Measurements from ENCODE around the gene LMAN2. TPM values are rescaled to one million over a fixed set of nuclear protein-coding genes. Genes with fewer than 3 reads are reported as not detected.

LMAN2 gene
- total RNA-seq, 6 experiments from 2014 or later = 103 to 297 (median 160) TPM

DNA sequence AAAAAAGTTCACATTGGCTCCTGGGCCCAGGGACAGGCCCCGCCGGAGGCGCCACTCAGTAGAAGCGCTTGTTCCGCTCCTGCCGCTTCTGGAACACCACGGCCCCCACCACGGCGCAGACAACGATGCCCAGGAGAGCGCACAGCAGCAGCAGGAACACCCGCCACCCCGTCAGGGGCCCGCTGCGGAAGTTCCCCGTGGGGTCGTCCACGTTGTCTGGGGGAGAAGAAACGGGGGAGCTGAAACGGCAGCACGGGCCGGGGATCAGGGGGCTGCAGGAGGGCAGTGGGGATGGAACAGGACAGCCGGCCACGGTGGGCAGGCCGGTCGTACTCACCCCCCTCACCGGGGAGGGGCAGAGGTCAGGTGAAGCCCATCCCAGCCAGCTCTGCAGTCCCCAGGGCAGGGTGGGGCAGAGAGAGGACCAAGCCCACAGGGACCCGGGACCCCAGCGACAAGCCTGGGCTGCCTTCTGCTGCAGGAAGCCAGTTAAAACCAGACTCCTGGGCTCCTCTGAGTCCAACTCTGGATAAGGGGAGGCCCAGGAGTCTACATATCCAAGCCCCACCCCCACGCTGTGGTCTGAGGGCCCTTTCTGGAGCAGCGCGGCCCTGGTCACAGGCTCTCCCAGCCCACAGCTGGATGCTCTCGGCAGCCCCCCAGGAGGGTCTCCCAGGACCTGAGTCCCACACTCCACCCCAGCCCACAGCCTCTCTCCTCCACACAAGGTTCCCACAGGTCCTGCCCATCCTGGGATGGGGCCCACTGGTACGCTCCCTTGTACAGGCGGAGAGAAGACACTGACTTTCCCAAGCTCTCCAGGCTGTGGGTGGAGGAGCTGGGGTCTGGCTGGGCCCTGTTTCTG lies 19.2 kb downstream of the LMAN2 start:
- ATAC-seq = no peak
- H3K27me3 ChIP-seq = no peaks in the 10 kb centered on the region
- no peak for TF ChIP-seq POLR2A (IDR thresholded peaks at IDR 0.05)
- TF ChIP-seq, protein P1, sequence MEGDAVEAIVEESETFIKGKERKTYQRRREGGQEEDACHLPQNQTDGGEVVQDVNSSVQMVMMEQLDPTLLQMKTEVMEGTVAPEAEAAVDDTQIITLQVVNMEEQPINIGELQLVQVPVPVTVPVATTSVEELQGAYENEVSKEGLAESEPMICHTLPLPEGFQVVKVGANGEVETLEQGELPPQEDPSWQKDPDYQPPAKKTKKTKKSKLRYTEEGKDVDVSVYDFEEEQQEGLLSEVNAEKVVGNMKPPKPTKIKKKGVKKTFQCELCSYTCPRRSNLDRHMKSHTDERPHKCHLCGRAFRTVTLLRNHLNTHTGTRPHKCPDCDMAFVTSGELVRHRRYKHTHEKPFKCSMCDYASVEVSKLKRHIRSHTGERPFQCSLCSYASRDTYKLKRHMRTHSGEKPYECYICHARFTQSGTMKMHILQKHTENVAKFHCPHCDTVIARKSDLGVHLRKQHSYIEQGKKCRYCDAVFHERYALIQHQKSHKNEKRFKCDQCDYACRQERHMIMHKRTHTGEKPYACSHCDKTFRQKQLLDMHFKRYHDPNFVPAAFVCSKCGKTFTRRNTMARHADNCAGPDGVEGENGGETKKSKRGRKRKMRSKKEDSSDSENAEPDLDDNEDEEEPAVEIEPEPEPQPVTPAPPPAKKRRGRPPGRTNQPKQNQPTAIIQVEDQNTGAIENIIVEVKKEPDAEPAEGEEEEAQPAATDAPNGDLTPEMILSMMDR (IDR thresholded peaks at IDR 0.05) = no peak
- peak in 1 of 3 donors; percentile 49 for DNase-seq
- H3K4me1 ChIP-seq = peaks cover 0 to 25% (median 4%) of the 10 kb centered on the region in 4 donors
- no peak overlapping the region for H3K4me3 ChIP-seq
- no peaks in the 10 kb centered on the region for H3K9me3 ChIP-seq
- 82% methylated on average over 22 of the region's 35 CpGs for WGBS (ENCODE audit: insufficient coverage, low coverage, low lambda C conversion rate, missing lambda C conversion rate)
- intact Hi-C loops (cut with DNase I) = no loop called here
- H3K27ac ChIP-seq = no peak overlapping the region
- peaks cover 0 to 63% (median 36%) of the 10 kb centered on the region in 4 donors for H3K36me3 ChIP-seq

DNA sequence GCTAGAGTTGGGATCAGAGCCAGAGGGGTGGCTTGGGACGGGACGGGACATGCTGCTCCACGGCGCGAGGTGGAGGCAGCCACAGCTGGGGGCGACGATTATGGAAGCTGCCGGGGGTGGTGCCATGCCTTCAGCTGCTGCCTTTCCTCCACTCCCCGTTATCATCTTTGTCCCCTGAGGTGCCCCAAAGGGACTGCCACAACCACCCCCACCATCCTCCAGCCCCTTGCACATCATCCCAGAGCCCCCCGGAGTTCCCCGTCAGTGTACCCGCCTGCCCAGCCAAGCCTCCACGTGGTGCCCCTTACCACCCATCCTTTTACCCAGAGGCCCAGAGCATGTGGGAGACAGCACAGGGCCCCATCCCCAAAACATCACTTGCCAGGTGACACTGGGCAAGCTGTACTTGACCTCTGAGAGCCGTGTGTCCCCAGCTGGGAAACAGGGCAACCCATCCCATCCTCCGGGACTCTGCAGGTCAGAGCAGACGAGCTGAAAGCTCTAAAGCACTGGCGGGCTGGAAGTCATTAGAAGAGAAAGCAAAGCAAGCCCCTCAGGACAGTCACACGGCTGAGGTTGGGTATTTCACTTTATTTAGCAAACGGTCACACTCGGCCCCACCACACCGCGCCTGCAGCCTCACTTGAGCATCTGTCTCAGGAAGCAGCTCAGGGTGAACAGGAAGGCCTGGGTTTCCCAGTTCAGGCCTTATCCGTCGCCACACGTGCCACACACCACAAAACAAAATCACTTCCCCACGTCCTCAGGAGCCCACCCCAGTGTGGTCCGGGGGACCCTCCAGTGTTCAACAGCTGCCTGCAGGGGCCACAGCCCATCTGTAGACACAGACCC lies 20.3 kb downstream of the LMAN2 start:
- Histone ChIP-seq H3K36me3 (peaks cover 0 to 53% (median 29%) of the 10 kb centered on the region in 4 donors), H3K9me3 (no peaks in the 10 kb centered on the region), H3K27ac (no peak overlapping the region), H3K4me1 (peaks cover 0 to 18% (median 4%) of the 10 kb centered on the region in 4 donors), H3K4me3 (no peak overlapping the region), H3K27me3 (no peaks in the 10 kb centered on the region)
- TF ChIP-seq, protein P1 (IDR thresholded peaks at IDR 0.05) = no peak
- no peak for TF ChIP-seq POLR2A (IDR thresholded peaks at IDR 0.05)
- DNase-seq = peak in 2 of 3 donors; percentile 20 to 51
- 66% methylated on average over 15 of the region's 27 CpGs for WGBS (ENCODE audit: insufficient coverage, low coverage, low lambda C conversion rate, missing lambda C conversion rate)
- peak in 1 of 4 donors; percentile 9 for ATAC-seq
- intact Hi-C loops (cut with DNase I) = no loop called here

DNA sequence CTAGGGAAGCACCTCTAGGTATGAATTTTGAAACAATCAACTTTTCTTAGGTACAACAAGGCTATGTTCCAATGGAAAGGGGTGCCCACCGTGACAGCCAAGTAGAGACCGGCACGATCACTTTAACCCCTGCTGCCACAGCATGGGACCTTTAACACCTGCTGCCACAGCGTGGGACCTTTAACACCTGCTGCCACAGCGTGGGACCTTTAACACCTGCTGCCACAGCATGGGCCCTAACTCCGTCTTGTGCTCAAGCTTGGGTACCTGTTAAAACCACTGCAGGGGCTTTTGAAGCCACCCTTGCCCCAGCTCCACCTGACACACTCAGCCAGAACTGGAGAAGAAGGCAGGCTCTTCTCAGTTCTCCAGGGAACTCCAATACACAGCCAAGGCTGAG lies 21.6 kb downstream of the LMAN2 start:
- H3K4me3 ChIP-seq = no peak overlapping the region
- H3K36me3 ChIP-seq = peaks cover 0 to 42% (median 22%) of the 10 kb centered on the region in 4 donors
- H3K27ac ChIP-seq = no peak overlapping the region
- intact Hi-C loops (cut with DNase I) = no loop called here
- ATAC-seq = no peak
- peaks cover 0 to 14% (median 4%) of the 10 kb centered on the region in 4 donors for H3K4me1 ChIP-seq
- H3K27me3 ChIP-seq = no peaks in the 10 kb centered on the region
- TF ChIP-seq, protein P1 (IDR thresholded peaks at IDR 0.05) = no peak
- TF ChIP-seq POLR2A (IDR thresholded peaks at IDR 0.05) = no peak
- WGBS (ENCODE audit: insufficient coverage, low coverage, low lambda C conversion rate, missing lambda C conversion rate) = no CpG with 5 or more reads among the region's 6 CpGs
- H3K9me3 ChIP-seq = no peaks in the 10 kb centered on the region
- DNase-seq = peak in 1 of 3 donors; percentile 27

DNA sequence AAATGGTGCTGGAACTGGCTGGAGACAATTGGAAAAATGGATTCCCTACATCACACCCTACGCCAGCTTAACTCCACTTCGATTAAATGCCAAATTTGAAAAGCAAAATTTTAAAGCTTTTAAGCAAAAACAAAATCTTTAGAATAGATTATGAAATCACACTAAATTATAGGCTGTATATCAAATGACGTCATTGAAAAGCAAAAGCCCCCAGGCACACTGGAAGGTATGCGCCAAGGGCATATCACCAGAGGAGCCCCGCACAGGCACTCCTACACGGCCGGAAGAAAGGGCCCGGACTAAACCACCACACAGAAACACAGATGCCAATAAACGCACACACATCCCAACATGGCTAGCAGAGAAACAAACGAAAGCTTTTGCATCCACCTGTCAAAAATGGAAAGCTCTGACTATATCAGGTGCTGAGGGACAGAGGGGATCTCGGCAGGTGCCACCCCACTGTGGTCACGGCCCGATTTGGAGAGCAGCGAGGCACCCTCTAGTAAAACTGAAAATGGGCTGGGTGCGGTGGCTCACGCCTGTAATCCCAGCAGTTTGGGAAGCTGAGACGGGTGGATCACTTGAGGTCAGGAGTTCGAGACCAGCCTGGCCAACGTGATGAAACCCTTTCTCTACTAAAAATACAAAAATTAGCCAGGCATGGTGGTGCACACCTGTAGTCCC lies 22.8 kb downstream of the LMAN2 start:
- peaks cover 0 to 12% (median 4%) of the 10 kb centered on the region in 4 donors for H3K4me1 ChIP-seq
- DNase-seq (peak in 1 of 3 donors; percentile 21), ATAC-seq (no peak)
- no peaks in the 10 kb centered on the region for H3K9me3 ChIP-seq
- H3K4me3 ChIP-seq = no peak overlapping the region
- 87% methylated on average over 11 of the region's 19 CpGs for WGBS (ENCODE audit: insufficient coverage, low coverage, low lambda C conversion rate, missing lambda C conversion rate)
- no peak overlapping the region for H3K27ac ChIP-seq
- intact Hi-C loops (cut with DNase I) = no loop called here
- H3K36me3 ChIP-seq = peaks cover 0 to 30% (median 16%) of the 10 kb centered on the region in 4 donors
- TF ChIP-seq, protein P1 (IDR thresholded peaks at IDR 0.05) = no peak
- TF ChIP-seq POLR2A (IDR thresholded peaks at IDR 0.05) = no peak
- H3K27me3 ChIP-seq = no peaks in the 10 kb centered on the region

Data from right lobe of liver (tissue), 6 donors.